Globus pallidus (tissue), 1 donor: Measurements from ENCODE around the gene CASP9.
"Not testable (repeated sequence)": the region's sequence is repeated elsewhere in the genome, so short reads cannot be mapped to it uniquely, and the experiment has no call there.

Experiments
- DNase-seq: peaks from one replicate; pipeline ENCODE4 v3.0.0-alpha.2; 2015; ENCODE audit warnings: low spot score

The CASP9 gene

DNA sequence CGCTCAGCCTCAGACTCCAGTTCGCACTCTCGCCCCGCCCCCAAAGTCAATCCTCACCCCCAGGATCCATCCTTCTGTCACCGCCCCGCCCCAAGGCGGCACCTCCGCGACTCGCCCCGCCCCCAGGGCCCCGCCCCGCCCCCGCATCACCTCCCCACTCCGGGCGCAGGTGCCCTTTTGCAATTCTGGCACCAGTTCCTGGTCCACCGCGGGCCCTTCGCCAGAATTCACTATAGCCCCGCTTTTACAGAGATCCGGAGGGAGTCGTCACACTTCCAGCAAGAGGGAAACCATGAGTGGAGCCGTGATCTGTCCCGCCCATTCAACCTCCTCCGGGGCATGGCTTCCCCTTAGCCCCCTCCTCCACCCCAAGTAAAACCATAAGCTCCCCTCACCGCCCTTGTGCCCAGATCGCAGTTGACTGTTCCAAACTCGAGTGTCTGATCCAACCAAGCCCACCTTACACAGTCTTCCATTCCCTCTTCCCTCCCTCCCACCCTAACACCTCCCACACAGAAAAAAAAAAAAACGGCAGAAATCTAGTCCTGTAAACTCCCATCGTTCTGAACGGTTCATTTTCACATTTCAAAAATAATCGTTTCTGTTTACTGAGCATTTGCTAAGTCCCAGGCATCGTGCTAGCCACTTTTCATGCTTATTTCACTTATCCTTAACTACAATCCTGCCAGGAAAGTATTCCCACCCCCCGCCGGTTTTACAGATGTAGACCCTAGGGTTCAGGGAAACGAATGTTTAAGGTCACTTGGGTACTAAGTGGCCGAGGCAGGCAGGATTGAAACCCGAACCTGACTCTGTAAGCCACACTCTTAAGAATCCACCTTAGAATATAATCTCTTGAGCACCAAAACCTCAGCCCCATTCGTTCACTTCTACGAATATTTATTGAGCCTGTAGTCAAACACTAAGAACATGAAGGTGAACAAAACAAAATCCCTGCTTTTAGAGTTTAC lies 1.3 kb upstream of the CASP9 start:
- DNase-seq = peak; percentile 49

DNA sequence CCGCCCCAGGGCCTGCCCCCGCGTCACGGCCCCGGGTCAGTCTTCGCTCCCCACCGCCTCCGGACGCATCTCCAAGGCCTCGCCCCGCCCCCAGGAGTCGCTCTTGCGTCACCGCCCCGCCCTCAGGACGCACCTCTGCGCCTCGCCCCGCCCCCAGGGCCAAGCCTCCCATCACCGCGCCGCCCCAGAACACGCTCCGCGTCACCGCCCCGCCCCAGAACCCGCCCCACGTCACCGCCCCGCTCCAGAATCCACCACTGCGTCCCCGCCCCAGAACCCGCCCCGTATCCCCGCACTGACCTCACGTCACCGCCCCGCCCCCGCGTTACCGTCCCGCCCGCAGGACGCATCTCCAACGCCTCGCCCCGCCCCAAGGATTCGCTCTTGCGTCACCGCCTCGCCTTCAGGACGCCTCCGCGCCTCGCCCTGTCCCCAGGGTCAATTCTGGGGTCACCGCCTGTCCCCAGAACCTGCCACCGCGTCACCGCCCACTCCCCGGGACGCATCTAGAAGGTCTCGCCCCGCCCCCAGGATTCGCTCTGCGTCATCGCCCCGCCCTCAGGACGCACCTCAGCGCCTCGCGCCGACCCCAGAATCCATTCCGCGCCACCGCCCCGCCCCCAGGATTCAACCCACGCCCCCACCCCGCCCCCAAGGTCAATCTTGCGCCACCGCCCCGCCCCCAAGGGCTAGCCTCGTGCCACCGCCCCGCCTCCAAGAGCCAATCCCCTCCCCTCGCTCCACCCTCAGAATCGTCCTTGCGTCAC lies 451 bp upstream of the CASP9 start:
- peak; percentile 100 for DNase-seq

DNA sequence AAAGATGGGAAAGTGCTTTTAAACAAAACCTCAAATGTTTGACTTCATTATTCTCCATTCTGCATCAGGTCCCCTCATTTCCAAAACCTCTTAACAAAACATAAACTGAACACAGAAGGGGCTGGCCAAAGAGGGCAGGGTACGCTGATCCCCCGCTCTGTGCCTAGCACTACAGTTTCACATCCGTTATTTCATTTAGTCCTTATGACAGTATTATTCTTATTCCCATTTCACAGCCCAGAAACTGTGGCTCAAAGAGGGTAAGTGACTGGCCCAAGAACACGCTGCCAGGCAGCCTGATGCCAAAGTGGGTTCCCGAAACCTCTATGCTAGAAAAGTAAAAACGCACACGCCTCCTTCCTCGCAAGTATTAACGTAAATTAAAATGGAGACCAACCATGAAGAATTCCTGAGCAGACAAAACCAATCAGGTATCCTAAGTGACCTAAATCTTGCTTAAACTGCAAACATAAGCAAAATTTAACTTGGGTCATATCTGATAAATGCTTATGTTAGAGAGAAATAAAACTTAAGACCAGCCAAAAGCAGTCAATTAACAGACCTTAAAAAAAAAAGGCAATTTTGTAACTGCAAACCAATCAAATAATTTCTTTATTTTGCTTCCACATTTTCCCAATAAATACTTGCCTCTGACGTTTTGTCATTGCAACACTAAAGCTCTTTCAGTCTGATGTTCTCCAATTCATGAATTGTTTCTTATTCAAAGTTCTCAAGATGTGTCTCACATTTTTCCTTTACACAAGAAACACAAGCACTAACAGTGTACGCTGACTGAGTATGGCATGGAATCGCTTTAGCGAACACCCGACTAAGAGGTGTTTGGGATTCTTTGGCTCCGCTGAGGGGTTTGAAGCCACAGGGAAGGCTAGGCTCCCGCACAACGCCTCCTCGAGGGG lies 653 bp downstream of the CASP9 start:
- DNase-seq = no peak

DNA sequence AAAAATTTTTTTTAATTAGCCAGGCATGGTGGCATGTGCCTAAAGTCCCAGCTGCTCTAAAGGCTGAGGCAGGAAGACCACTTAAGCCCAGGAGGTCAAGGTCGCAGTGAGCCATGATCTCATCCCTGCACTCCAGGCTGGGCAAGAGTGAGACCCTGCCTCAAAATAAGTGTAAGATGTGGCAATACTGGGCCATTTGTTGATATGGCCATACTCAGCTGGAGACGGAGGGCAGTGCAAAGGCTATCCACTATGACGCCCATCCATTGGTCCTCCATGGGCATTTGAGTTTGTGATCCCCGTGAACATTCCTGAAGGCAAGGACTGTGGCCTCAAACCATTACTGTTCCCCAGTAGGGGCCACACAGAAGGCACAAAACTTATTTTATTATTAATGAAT lies 1.5 kb downstream of the CASP9 start:
- no peak for DNase-seq

DNA sequence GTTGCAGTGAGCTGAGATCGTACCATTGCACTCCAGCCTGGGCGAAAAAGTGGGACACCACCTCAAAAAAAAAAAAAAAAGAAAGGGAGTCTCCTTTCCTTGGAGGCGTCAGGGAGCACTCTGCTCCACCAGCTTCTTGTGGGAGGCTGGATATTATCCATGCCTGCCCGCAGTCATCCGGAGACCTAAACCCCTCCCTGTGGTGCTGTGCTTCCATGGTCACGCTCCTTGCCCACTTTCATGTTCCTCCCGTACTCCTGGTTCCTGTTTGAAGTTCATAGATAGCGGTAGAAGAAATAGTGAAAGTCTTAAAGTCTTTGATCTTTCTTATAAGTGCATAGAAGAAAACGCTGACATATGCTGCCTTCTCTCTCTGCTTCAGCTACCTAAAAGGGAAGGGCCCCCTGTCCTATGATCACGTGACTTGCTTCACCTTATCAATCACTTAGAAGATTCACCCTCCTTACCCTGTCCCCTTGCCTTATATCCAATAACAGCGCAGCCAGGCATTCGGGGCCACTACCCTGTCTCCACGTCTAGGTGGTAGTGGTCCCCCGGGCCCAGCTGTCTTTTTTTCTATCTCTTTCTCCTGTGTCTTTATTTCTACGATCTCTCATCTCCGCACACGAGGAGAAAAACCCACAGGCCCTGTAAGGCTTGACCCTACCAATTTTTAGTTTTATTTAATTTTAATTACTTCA lies 2.7 kb downstream of the CASP9 start:
- not testable (repeated sequence) for DNase-seq

DNA sequence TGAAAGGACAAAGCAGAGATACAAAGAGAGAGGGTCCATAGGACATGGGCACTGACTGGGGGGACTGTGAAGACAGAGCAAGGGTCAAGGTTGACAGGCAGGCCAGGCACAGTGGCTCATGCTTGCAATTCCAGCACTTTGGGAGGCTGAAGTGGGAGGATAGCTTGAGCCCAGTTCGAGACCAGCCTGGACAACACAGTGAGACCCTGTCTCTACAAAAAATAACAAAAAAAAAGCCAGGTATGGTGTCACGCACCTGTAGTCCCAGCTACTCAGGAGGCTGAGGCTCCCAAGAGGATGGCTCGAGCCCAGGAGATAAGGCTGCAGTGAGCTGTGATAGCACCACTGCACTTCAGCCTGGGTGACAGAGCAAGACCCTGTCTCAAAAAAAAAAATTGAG lies 4.4 kb downstream of the CASP9 start:
- DNase-seq = no peak

DNA sequence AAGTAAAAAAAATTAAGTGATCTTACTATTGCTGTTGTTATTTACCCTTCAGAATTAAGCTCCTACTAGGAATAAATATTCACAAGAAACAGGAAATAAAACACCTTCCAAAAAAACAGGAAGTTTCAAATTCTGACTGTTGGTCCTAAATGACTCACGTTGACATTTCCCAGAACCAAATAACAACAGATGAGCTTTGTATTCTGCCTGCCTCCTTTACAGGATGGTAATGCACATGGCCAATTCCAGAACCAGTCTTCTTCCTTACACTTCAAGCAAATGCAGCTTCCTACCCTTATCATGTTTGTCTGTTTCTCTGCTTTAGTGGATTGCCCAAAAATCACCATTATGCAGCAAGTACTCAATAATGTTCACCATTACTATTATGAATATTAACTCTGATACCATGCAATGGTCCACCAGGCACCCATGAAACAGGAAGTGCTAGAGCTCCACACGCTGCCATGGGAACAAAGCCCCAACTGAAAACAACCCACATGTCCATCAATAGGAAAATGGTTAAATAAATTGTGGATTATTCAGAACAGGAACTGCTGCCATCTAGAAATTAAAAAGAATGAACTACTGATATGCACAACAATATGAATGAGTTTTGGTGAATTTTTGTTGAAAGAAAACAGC lies 8.9 kb downstream of the CASP9 start:
- no peak for DNase-seq

DNA sequence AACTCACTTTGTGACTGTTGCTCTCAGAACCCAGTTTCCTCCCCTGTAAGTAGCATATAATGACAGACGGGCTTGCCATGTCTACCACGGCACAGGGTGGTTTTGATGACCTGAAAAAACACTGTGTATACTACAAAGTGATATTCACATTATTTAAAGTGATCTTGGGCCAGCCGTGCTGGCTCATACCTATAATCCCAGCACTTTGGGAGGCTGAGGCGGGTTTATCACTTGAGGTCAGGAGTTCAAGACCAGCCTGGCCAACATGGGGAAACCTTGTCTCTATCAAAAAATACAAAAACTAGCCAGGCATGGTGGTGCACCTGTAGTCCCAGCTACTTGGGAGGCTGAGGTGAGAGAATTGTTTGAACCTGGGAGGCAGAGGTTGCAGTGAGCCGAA lies 9.5 kb downstream of the CASP9 start:
- DNase-seq = not testable (repeated sequence)

DNA sequence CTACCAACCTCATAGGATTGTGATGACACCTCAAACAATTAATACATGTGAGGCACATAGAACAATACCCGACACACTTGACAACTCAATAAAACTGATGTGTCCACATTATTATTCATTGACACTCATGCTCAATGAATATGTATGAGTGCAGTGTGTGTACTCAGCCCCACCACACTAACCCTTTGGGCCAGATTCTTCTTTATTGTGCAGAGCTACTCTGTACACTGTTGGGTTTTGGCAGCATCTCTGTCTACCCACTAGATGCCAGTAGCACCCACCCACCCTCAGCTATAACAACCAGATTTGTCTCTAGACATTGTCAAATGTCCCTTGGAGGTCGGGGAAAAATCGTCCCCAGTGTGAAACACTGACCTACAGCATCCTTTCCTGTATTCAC lies 10.1 kb downstream of the CASP9 start:
- DNase-seq = no peak

DNA sequence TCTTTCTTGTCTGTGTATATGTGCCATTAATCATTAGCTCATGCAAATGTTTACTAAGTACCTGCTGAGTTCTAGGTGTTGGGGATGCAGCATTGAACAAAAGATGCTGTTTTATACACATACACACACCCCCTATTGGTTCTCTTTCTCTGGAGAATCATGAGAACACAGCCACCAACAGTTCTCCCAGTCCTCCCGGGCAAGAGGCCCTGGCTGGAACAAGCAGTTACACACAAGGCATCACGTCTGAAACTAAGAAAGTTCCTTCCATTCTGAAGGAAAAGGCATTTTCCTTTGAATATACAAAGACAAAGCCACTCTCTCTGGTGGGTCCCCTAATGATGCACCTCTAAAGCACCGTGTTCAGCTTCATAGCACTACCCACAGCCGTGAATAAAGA lies 10.8 kb downstream of the CASP9 start:
- DNase-seq = no peak

DNA sequence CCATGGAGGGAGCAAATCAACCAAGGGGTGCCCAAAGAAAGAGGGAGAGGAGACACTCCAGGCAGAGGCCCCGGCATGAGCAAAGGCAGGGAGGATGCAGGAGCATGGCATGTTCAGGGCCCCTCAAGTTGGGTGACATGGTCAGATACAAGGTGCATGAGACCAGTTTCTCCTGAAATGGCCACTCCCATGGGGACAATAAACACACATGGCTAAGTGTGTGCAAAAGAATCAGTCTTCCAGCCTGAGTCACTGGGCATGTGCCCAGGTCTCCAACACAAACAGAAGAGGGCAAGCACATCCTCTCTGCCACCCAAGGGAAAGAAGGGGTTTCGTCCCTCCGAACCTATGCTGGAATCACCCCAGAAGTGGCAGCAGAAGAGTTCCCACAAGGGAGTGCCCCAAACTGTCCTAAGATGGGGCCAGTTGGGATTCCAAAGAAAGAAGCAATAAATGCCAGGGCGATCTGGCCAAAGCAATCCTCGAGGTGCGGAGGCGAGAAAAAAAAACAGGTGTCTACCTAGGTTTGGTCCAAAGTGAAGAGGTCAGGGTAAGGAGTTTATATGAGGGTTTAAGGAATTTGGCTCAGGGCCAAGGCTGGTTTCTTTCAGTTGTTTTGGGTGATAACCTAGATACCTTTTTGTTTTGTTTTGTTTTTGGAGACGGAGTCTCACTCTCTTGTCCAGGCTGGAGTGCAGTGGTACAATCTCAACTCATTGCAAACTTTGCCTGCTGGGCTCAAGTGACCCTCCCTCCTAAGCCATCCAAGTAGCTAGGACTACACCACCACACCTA lies 13.2 kb downstream of the CASP9 start:
- no peak for DNase-seq

DNA sequence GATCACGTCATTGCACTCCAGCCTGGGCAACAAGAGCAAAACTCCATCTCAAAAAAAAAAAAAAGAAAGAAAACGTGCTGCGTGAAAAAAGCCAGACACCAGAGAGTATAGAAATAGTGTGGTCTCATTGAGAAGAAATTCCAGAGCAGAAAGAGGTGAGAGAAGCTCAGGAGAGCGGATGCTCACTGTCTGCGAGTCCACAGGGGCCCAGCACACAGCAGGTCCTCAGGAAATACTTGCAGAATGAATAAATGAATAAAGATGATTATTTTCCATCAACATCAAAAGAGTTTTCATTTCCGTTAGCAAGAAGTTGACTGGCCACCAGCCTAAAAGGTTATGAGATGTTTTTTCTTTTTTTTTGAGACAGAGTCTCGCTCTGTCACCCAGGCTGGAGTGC lies 14.4 kb downstream of the CASP9 start:
- DNase-seq = no peak

DNA sequence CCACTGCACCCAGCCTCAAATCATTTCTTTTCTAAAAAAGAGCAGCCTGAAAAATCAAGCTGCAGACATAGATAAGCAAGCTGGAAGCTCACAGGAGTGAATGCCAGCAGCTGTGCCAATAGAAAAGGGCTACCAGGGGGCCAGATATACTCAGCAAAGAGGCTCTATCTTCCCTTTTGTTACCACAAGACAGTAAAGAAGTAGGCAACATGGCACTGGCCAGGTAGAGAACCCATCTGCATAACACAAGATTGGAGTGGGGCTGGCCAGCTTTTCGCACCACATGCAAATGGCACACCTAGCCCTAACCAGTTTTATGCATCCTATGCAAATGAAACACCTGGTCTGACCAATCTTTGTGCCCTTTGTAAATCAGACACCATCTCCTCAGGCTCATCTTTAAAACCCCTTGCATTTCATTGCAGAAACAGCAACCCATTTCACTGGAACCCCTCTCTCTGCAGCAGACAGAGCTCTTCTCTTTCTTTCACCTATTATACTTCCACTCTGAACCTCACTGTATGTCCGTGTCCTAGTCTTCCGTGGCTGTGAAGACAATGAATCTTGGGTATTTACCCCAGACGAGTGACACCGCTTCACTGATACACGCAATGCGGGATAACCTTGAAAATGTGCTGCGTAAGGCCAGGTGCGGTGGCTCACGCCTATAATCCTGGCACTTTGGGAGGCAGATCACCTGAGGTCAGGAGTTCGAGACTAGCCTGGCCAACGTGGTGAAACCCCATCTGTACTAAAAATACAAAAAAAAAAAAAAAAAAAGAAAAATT lies 15.1 kb downstream of the CASP9 start:
- DNase-seq = no peak

DNA sequence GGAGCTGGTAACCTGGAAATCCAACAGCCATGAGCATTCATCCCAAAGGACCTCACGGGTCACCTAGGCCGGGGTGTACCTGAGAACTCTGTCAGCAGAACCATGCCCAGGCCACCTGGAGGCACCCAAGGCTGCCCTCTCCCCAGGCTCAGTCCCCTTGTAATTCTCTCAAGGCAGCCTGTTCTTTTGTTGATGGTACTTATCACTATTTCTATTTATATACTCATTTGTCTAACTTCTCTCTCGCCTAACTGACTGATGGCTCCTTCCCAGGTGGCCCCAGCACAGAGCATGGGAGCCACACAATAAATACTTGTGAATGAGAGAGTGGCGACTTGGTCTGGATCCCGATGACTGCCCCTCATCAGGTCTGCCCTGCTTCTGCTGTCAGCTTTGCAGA lies 16.7 kb downstream of the CASP9 start:
- no peak for DNase-seq

DNA sequence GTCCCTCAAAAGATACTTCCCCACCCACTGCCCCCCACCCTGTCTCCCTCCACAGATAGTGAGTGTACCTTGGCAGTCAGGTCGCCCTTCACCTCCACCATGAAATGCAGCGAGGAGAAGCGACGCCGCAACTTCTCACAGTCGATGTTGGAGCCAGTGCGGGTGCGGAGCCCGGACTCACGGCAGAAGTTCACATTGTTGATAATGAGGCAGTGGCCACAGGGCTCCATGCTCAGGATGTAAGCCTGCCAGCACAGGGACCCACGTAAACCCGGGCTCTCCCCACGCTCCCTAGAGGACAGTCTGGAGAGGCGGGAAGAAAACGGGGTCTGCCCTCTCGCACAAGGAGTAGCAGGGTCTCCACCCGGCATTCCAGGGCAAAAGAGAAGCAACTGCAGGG lies 17.2 kb downstream of the CASP9 start:
- DNase-seq = no peak

DNA sequence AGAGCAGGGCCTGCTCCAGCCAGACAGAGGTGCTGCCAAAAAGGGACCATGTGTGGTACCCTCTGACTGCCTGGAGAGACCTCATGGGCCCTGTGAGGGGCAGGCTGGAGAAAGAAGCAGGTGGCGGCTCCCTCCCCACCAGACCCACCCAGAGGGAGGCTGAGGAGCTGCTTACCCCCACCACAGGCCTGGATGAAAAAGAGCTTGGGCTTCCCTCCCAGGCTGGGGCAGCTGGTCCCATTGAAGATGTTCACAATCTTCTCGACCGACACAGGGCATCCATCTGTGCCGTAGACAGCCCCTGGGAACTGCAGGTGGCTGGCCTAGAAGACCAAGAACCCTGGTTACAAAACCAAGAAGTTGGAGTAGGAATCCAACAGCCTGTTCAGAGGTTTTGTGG lies 19.6 kb downstream of the CASP9 start:
- no peak for DNase-seq

DNA sequence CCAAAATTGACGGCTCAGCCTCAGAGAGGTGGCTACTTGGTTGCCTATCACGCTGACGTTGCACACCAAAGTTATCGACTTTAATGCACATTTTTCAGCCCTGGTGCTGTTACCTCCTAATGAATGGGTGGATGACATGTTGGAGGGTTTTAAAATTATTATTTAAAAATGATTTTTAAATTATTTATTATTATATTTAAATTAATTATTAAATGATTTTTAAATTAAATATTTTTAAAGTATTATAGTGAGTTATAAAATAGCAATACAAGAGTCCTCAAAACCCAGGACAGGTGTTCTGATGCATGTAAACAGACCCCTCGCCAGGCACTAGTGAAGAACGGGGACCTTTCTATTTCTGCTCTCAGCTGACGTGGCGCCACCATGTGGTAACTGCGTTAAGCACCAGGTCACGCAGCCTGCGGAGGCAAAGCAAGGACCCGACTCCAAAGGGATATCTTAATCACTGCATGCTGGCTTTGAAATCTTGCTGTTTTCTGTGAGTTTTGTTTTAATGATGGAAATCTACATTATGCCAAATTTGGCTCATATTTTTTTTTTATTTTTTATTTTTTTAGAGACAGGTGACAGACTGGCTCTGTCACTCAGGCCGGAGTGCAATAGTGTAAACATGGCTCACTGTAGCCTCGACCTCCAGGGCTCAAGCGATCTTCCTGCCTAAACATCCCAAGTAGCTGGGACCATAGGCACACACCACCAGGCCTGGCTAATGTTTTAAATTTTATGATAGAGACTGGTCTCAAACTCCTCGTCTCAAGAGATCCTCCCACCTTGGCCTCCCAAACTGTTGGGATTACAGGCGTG lies 22.6 kb downstream of the CASP9 start:
- no peak for DNase-seq
